ENCODE results near the gene SPEM3.

GRCh38 chr17:7466318-7466638 is 37.6 kb downstream of the SPEM3 start:
- TF ChIP-seq CTCF (IDR thresholded peaks at IDR 0.05) (no peak), POLR2A (IDR thresholded peaks at IDR 0.05) (no peak)
